HepG2 (cell line): Measurements from ENCODE around the gene SAMD4A. TPM values are rescaled to one million over a fixed set of nuclear protein-coding genes. Genes with fewer than 3 reads are reported as not detected.

Source experiments
- ARID2 ChIP-seq: sonication (generic); formaldehyde crosslinking; IDR thresholded peaks from 2 replicates; pipeline ENCODE4 v1.8.1; 2022; ENCODE audit warnings: mild to moderate bottlenecking, missing genetic modification reagents, borderline replicate concordance
- BRD4 ChIP-seq: sonication (generic); formaldehyde crosslinking; IDR thresholded peaks from 2 replicates; pipeline ENCODE4 v1.4.0; 2020; ENCODE audit warnings: missing genetic modification reagents
- ESRRA ChIP-seq: sonication (generic); formaldehyde crosslinking; IDR thresholded peaks from 2 replicates; pipeline ENCODE4 v1.5.1; 2020; ENCODE audit warnings: mild to moderate bottlenecking, low read depth, missing genetic modification reagents
- GATAD2A ChIP-seq: IDR thresholded peaks from 2 replicates; pipeline ENCODE4 v1.6.1; 2016
- HMG20B ChIP-seq: conservative IDR thresholded peaks from 2 replicates; pipeline ENCODE4 v1.6.1; 2016; ENCODE audit warnings: missing genetic modification reagents, missing compliant biosample characterization
- KAT8 ChIP-seq: IDR thresholded peaks from 2 replicates; pipeline ENCODE4 v1.6.1; 2016; ENCODE audit warnings: missing genetic modification reagents, missing compliant biosample characterization
- KDM1A ChIP-seq: IDR thresholded peaks from 2 replicates; pipeline ENCODE4 v1.6.1; 2016; ENCODE audit warnings: missing compliant biosample characterization
- MBNL3 ChIP-seq: fragments of 250-450 bp; sonication (Bioruptor Pico); conservative IDR thresholded peaks from 2 replicates; pipeline ENCODE4 v1.8.0; 2022; ENCODE audit warnings: mild to moderate bottlenecking, inconsistent platforms
- NFKBIZ ChIP-seq: IDR thresholded peaks from 2 replicates; pipeline ENCODE4 v1.6.1; 2018; ENCODE audit warnings: missing genetic modification reagents, missing compliant biosample characterization
- NR2F2 ChIP-seq: IDR thresholded peaks from 2 replicates; pipeline ENCODE4 v1.6.1; 2012; ENCODE audit warnings: low read depth, inconsistent platforms, borderline replicate concordance
- SAP130 ChIP-seq: IDR thresholded peaks from 2 replicates; pipeline ENCODE4 v1.6.1; 2016; ENCODE audit warnings: low read depth
- SIN3A ChIP-seq: IDR thresholded peaks from 2 replicates; pipeline ENCODE4 v1.6.1; 2011; ENCODE audit warnings: low read depth, mild to moderate bottlenecking, control low read depth, low read length, borderline replicate concordance
- SP2 ChIP-seq: sonication (generic); formaldehyde crosslinking; IDR thresholded peaks from 2 replicates; pipeline ENCODE4 v1.5.1; 2020; ENCODE audit warnings: mild to moderate bottlenecking, missing genetic modification reagents
- ZNF333 ChIP-seq: sonication (generic); formaldehyde crosslinking; IDR thresholded peaks from 2 replicates; pipeline ENCODE4 v1.4.0; 2020; ENCODE audit warnings: mild to moderate bottlenecking, missing genetic modification reagents, borderline replicate concordance
- ZNF670 ChIP-seq: sonication (generic); formaldehyde crosslinking; IDR thresholded peaks from 2 replicates; pipeline ENCODE4 v1.8.0; 2022; ENCODE audit warnings: mild to moderate bottlenecking, missing genetic modification reagents, borderline replicate concordance
- ZNF672 ChIP-seq: sonication (generic); formaldehyde crosslinking; IDR thresholded peaks from 2 replicates; pipeline ENCODE4 v1.8.1; 2022; ENCODE audit warnings: missing genetic modification reagents
- ZNF761 ChIP-seq: sonication (generic); formaldehyde crosslinking; conservative IDR thresholded peaks from 2 replicates; pipeline ENCODE4 v1.4.0; 2020; ENCODE audit warnings: mild to moderate bottlenecking, missing genetic modification reagents
- polyA plus RNA-seq, 8 experiments: library from polyadenylated mRNA; depleted of rRNA in 3 of 8; stranded (reverse) in 7 of 8; unstranded in 1 of 8; fragments of >200 nt; fragmentation: Illumina TruSeq in 4 of 8; extraction: Trizol in 4 of 8; gene quantifications; 2 replicates each; pipeline versions ENCODE4 v1.2.1 to v1.2.3, GENCODE V29; 2011 to 2016; ENCODE audit warnings: low read depth in 4 of 8, missing spikeins in 1 of 8, mixed read lengths in 1 of 8; ENCODE audit not compliant: insufficient read depth in 1 of 8
- total RNA-seq, 5 experiments: library from RNA; depleted of rRNA; stranded (reverse); fragments of >200 nt; fragmentation: Illumina TruSeq; extraction: Trizol; gene quantifications; 2 replicates each; pipeline ENCODE4 v1.2.3, GENCODE V29; 2016; ENCODE audit warnings: low read depth in 1 of 5
- TF ChIP-seq, protein P1 (sequence below): sonication (generic); formaldehyde crosslinking; conservative IDR thresholded peaks from 2 replicates; pipeline ENCODE4 v1.4.0; 2020; ENCODE audit warnings: missing genetic modification reagents
- TF ChIP-seq, protein P2 (sequence below): IDR thresholded peaks from 2 replicates; pipeline ENCODE4 v1.6.1; 2016; ENCODE audit warnings: mild to moderate bottlenecking, missing biosample characterization, missing genetic modification reagents
- TF ChIP-seq, protein P3 (sequence below): sonication (generic); formaldehyde crosslinking; IDR thresholded peaks from 2 replicates; pipeline ENCODE4 v1.5.1; 2020; ENCODE audit warnings: missing genetic modification reagents, mild to moderate bottlenecking, borderline replicate concordance
- TF ChIP-seq, protein P4 (sequence below): IDR thresholded peaks from 2 replicates; pipeline ENCODE4 v1.6.1; 2016; ENCODE audit warnings: low read depth
- TF ChIP-seq, protein P5 (sequence below): sonication (generic); formaldehyde crosslinking; IDR thresholded peaks from 2 replicates; pipeline ENCODE4 v1.4.0; 2020; ENCODE audit warnings: missing genetic modification reagents
- TF ChIP-seq, protein P6 (sequence below): sonication (generic); formaldehyde crosslinking; IDR thresholded peaks from 2 replicates; pipeline ENCODE4 v1.5.0; 2020; ENCODE audit warnings: missing genetic modification reagents

SAMD4A gene
- total and polyA plus RNA-seq, 2 of the 13 experiments (the other 11 are each of a cell fraction or from before 2014, with no cell fraction given) = 11.8 to 13.0 TPM

DNA sequence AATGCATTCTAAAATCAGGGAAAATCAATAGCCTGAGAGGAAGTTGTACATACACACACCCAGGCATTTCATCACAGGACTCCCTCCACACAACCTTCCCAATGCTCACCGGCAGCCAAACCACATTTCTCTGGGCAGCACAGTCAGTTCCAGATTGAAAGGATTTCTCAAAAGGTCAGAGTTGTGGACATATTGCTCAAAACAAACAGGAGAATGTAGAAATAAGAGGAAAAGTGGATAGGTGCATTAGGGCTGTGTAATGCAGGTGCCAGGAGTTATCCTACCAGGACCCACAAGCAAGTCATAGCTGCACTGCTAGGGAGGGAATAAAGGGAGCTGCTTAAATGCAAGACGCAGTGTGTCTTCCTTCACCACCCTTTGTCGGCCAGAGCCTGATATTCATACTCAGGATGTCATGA lies 272.8 kb downstream of the SAMD4A start (continued):
- TF ChIP-seq, protein P1, sequence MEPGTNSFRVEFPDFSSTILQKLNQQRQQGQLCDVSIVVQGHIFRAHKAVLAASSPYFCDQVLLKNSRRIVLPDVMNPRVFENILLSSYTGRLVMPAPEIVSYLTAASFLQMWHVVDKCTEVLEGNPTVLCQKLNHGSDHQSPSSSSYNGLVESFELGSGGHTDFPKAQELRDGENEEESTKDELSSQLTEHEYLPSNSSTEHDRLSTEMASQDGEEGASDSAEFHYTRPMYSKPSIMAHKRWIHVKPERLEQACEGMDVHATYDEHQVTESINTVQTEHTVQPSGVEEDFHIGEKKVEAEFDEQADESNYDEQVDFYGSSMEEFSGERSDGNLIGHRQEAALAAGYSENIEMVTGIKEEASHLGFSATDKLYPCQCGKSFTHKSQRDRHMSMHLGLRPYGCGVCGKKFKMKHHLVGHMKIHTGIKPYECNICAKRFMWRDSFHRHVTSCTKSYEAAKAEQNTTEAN (CRISPR knock-in tag) = peak; percentile 49; the same call in 1 of the 2 replicates
- peak; percentile 45; the same call in 1 of the 2 replicates for TF ChIP-seq KAT8
- TF ChIP-seq, protein P2, sequence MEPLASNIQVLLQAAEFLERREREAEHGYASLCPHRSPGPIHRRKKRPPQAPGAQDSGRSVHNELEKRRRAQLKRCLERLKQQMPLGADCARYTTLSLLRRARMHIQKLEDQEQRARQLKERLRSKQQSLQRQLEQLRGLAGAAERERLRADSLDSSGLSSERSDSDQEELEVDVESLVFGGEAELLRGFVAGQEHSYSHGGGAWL (CRISPR knock-in tag) = no peak
- TF ChIP-seq GATAD2A (CRISPR knock-in tag) = peak; percentile 96; the same call in 1 of the 2 replicates
- no peak for TF ChIP-seq ZNF333 (CRISPR knock-in tag)
- TF ChIP-seq HMG20B = peak; percentile 59; the same call in 1 of the 2 replicates
- TF ChIP-seq NR2F2 = peak; percentile 88
- no peak for TF ChIP-seq ZNF672 (CRISPR knock-in tag)
- TF ChIP-seq, protein P3, sequence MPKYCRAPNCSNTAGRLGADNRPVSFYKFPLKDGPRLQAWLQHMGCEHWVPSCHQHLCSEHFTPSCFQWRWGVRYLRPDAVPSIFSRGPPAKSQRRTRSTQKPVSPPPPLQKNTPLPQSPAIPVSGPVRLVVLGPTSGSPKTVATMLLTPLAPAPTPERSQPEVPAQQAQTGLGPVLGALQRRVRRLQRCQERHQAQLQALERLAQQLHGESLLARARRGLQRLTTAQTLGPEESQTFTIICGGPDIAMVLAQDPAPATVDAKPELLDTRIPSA (CRISPR knock-in tag) = no peak
- TF ChIP-seq, protein P4, sequence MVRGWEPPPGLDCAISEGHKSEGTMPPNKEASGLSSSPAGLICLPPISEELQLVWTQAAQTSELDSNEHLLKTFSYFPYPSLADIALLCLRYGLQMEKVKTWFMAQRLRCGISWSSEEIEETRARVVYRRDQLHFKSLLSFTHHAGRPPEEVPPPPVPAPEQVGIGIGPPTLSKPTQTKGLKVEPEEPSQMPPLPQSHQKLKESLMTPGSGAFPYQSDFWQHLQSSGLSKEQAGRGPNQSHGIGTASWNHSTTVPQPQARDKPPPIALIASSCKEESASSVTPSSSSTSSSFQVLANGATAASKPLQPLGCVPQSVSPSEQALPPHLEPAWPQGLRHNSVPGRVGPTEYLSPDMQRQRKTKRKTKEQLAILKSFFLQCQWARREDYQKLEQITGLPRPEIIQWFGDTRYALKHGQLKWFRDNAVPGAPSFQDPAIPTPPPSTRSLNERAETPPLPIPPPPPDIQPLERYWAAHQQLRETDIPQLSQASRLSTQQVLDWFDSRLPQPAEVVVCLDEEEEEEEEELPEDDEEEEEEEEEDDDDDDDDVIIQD = peak; percentile 73; the same call in 1 of the 2 replicates
- TF ChIP-seq ZNF670 (CRISPR knock-in tag) = no peak
- no peak for TF ChIP-seq ZNF761 (CRISPR knock-in tag)
- TF ChIP-seq NFKBIZ = 0 out of 2 replicates have a peak, but pooled peaks have one; percentile 49
- no peak for TF ChIP-seq MBNL3
- no peak for TF ChIP-seq ARID2 (CRISPR knock-in tag)
- TF ChIP-seq, protein P5, sequence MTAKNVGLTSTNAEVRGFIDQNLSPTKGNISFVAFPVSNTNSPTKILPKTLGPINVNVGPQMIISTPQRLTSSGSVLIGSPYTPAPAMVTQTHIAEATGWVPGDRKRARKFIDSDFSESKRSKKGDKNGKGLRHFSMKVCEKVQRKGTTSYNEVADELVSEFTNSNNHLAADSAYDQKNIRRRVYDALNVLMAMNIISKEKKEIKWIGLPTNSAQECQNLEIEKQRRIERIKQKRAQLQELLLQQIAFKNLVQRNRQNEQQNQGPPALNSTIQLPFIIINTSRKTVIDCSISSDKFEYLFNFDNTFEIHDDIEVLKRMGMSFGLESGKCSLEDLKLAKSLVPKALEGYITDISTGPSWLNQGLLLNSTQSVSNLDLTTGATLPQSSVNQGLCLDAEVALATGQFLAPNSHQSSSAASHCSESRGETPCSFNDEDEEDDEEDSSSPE (CRISPR knock-in tag) = no peak
- TF ChIP-seq SAP130 (CRISPR knock-in tag) = peak; percentile 77
- no peak for TF ChIP-seq SP2 (CRISPR knock-in tag)
- TF ChIP-seq KDM1A = 0 out of 2 replicates have a peak, but pooled peaks have one; percentile 52
- 0 out of 2 replicates have a peak, but pooled peaks have one; percentile 37 for TF ChIP-seq ESRRA
- TF ChIP-seq BRD4 = no peak
- TF ChIP-seq, protein P6, sequence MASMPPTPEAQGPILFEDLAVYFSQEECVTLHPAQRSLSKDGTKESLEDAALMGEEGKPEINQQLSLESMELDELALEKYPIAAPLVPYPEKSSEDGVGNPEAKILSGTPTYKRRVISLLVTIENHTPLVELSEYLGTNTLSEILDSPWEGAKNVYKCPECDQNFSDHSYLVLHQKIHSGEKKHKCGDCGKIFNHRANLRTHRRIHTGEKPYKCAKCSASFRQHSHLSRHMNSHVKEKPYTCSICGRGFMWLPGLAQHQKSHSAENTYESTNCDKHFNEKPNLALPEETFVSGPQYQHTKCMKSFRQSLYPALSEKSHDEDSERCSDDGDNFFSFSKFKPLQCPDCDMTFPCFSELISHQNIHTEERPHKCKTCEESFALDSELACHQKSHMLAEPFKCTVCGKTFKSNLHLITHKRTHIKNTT (CRISPR knock-in tag) = no peak
- no peak for TF ChIP-seq SIN3A
- TF ChIP-seq, all 625 proteins: peak for 118
